Measurements from ENCODE around the gene POGK.
"Not testable (repeated sequence)": the region's sequence is repeated elsewhere in the genome, so short reads cannot be mapped to it uniquely, and the experiment has no call there.

POGK gene

GRCh38 chr1:166855558-166855957, 16.3 kb downstream of the POGK start:
- DNase-seq (ENCODE audit: low read depth) = no peak

DNA sequence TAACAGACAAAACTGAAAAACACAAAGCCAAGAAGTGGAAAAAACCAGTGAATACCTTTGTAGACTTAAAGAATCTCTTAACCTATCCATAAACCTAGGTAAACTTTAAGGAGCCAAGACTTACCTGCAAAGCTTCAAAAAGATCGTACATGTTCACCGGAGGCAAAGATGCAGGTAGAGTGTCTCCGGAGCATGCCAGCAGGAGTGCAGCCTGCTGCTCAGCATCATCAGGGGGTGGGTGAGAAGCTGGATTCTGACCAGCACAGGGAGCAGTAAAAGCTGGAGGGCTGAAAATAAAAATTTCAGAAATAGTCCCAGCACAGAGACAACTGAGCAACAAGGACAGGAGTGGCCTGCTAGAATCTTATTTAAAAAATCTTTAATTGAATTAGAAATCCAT, 18.7 kb downstream of the POGK start:
- no peak for DNase-seq (ENCODE audit: low read depth)

GRCh38 chr1:166858726-166859419, 19.6 kb downstream of the POGK start:
- no peak for DNase-seq (ENCODE audit: low read depth)

DNA sequence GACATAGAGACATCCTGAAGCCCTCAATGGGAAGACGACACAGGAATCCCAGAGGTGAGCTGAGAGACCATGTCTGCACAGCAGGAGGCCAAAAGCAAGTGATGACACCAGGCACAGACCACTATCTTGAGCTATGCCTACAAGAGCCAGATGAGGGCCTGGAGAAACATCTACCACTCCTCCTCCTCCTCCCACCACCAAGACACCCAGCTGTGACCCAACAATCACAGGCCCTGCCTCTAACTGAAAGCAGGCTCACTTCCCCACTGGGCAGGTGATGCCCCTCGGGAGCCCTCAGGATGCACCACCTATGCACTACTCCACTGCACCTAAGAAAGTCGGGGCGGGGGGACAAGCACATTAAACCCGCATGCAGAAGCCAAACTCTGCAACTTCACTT, 20.3 kb downstream of the POGK start:
- no peak for DNase-seq (ENCODE audit: low read depth)

- no peak for DNase-seq (ENCODE audit: low read depth)
These were observed 26.7 kb downstream of the POGK start for GRCh38 chr1:166865926-166866325.

DNA sequence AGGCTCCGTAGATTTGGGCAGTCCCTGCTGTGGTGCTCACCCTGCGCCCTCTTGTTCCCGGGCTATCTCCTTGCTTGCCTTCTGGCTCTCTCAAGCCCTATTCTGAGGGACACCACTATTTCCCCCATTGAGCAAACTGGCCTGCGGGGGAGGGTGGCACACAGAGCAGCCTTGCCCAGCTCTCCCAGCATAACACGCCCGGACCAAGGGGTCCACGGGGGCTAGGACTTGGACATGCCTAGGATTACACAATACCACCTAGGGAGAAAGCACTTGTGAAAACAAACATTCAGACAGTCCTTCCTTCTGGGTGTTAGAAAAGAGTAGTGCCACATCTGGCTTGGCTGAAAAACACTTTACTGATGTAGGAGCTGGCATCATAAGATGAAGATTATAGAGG, 29.4 kb downstream of the POGK start:
- no peak for DNase-seq (ENCODE audit: low read depth)

DNA sequence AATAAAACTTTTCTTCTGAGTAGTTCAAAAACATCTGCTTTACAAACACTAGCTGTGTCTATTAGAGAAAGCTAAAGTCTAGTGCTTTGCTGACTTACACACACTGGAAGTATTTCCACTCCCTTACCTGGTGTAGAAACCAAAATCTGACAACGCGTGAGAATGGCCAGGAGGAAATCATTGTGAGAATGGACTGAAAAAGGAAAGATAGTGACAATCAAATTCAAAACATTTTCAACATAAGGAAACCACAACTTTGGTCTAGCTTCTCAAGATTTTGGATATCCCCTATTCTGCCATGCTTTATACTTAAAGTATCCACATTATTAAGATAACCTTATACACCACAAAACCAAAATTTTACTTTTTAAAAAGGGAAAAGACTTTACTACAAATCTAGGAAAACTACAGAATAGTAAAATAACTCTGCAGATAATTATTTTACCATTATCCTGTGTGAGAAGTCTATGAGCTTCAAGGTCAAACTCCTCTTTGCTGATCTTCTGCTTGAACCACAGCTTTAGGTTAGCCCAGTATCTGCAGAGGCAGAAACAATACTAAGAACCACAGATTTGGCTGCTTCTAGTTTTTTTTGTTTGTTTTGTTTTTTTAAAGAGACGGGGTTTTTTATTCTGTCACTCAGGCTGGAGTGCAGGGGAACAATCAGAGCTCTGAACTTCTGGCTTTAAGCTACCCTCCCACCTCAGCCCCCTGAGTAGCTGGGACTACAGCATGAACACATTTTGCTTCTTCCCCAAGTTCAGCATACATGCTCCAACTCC, 30.2 kb downstream of the POGK start:
- no peak for DNase-seq (ENCODE audit: low read depth)

DNA sequence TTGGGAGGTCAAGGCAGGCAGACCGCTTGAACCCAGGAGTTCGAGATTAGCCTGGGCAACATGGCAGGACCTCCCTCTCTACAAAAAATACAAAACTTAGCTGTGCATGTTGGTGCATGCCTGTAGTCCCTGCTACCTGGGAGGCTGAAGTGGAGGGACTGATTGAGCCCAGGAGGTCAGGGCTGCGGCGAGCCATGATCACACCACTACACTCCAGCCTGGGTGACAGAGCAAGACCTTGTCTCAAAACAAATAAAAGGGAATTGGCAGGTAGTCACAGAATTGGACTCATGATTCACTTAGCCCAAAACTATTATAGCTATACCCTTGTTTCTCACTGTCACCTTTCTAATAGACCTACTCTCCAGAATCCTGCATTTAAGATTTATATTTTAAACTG, 31.3 kb downstream of the POGK start:
- no peak for DNase-seq (ENCODE audit: low read depth)

GRCh38 chr1:166874464-166874863, 35.2 kb downstream of the POGK start:
- no peak for DNase-seq (ENCODE audit: low read depth)

- DNase-seq (ENCODE audit: low read depth) = no peak
These were observed 36.0 kb downstream of the POGK start for GRCh38 chr1:166875302-166875733.

DNA sequence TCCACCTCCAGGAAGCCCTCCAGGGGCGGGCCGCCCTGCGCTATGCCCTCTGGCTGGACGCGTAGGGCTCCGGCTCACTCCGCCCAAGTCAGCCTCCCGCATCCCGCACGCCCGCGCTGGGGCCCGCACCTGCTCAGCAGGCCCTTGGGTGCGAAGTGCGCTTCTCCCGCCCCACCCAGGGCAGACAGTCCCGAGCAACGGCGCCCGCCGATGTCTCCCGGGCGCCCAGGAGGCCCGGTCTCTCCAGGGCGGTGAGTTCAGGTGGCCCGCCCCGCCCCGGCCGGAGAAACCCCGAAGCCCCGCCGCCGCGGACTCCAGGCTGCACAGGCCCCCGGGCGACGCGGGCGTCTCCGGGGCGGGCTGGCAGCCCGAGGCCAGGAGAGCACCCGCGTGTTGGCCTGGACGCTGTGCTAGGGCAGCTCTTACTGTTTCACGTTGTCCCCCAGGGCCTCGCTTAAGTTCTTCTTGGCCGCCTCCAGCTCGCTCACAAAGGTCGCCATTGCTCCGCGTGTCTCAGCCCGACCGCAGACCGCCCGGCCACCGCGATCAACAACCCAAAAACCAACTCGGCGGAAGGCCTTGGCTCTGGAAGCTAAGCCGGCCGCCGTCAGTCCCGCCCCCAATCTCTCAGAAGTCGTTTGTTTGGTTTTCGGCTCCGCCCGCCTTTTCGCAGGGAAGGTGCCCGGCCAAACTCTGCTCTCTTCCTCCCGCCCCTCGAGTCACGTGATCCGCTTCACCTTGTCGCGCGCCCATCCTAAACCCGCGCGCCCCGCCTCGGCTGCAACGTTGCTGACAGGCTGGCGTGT, 36.7 kb downstream of the POGK start, which contains the start of gene TADA1:
TADA1 (minus strand) TSS at position 531 of the 806 bp plus-strand sequence; CDS start at position 500, 31 bp downstream.
- peak; percentile 96 for DNase-seq (ENCODE audit: low read depth)

- DNase-seq (ENCODE audit: low read depth) = no peak
These were observed 37.2 kb downstream of the POGK start for GRCh38 chr1:166876540-166876838.

GRCh38 chr1:166878173-166878917, 39.1 kb downstream of the POGK start:
- not testable (repeated sequence) for DNase-seq (ENCODE audit: low read depth)

DNA sequence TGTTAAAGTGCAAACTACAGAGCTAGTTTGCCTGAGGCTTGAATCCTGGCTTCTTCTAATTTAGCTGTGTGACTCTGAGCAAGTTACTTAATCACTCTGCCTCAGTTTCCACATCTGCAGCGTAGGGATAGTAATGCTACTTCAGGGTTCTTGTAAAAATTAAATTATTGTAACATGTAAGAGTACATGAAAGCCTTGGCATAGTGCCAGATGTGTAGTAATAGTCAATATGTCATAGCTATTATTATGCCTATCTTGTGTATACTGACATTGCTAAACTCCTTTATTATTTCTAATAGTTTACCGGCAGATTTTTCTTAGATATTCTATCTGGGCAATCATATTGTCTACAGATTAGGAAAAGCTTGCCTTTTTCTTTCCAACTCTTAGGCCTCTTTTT, 43.6 kb downstream of the POGK start:
- no peak for DNase-seq (ENCODE audit: low read depth)

GRCh38 chr1:166884040-166884642, 44.9 kb downstream of the POGK start:
- peak; percentile 41 for DNase-seq (ENCODE audit: low read depth)

DNA sequence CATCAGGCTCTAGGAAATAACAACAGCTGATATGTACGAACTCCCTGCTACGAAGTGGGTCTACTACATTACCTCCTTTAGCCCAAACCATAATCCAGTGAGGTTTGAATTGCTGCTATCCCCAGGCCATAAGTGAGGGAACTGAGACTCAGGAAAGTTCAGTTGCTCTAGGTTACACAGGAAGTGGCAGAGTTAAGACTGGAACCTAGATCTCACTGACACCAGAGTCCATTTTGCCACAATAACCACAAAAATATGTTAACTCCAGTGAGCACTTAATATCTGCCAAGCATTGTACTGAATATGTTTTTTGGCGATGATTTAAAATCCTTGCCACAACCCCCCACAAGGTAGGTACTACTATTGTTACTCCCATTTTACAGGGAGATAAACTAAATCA, 45.7 kb downstream of the POGK start:
- DNase-seq (ENCODE audit: low read depth) = no peak

- DNase-seq (ENCODE audit: low read depth) = no peak
These were observed 49.3 kb downstream of the POGK start for GRCh38 chr1:166888373-166889111.

DNA sequence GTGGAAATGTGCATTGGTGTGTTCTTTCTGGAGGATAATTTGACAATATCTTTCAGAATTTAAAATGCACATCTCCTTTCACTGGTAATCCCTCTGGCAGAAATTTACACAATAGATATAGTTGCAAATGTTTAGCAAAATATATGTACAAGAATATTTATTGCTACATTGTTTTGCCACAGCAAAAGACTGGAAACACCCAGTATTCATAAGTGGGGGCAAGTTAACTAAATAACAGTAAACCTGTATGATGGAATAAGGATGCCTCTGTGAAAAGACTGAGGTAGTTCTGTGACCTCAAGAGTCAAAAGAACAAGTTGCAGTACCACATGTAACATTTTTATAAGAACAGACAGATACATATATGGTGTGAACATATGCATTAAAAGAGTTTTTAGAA, 50.5 kb downstream of the POGK start:
- DNase-seq (ENCODE audit: low read depth) = no peak

- DNase-seq (ENCODE audit: low read depth) = no peak
These were observed 56.5 kb downstream of the POGK start for GRCh38 chr1:166895766-166896165.

- no peak for DNase-seq (ENCODE audit: low read depth)
These were observed 60.5 kb downstream of the POGK start for GRCh38 chr1:166899769-166900168.

DNA sequence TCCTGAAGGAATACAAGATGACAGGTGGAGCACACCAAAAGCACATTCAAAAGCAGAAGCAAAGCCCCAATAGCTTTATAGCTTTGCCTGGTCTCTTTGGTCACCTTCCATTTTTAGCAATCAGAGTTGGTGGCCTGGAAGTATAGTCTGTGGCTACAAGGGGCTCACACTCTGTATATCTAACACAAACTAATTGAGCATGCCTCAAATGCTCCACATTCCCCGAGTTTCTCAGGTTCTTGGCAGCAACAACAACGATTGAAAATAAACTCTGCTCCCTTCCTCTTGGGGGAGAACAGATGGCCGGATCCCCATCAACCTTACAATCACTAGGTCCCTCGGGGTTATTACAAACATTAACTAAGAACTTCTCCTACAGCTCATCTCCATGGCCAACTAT, 61.7 kb downstream of the POGK start:
- DNase-seq (ENCODE audit: low read depth) = no peak
